Activated CD4-positive, alpha-beta T cell treated with anti-CD3 and anti-CD28 coated beads for 48 hours (primary cell): ENCODE results near the gene GSTT2.

Source experiments
- DNase-seq: peaks from one replicate; pipeline ENCODE4 v3.0.0-alpha.2; 2020

Gene GSTT2

DNA sequence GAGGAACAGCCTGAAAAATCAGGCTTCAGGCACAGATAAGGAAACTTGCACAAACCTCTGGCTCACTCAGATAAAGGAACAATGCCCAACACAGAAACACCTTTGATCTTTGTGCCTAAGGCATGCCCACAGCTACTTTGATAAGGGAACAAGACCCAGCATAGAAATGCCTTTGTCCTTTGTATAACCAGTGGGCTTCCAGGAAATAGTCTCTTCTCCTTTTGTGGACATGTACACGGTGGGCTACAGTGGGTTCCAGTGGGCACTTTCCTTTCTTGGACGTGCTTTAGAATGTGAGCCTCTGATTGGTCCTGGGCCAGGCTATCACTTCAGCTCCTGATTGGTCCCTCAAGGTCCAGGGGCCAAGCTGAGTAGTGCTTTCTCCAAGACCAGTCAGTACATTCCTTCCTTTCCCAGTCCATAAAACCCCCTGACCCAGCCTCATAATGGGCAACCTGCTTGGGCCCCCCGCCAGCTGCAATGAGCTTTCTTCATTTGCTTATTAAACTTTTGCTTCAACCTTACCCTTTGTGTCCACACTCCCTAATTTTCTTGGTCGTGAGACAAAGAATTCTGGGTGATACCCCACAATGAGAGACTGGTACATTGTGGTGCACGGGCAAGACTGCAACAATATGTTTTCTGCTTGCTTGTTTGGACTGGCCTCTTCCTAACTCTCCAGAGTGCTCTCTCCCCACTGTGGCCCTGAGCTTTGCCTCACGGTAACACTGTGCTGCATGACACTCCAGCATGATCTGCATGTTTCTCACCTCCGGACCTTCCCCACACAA, 29.5 kb downstream of the GSTT2 start:
- no peak for DNase-seq

DNA sequence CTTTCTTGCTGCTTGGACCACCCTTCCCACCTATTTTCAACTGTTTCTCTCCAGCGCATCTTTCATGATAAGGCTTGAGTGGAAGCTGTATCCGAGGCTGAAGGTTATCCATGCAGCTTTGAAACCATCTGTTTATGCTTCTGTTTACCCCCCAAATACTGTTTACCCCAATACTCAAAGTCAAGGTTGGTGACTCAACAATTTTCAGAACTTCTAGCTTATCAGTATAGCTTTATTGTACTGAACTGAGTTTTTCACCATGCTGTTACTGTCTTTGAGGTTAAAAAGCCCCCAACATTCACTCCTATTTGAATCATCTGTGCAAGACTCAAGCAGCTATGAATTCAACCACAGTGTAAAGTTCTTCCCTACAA, 30.1 kb downstream of the GSTT2 start:
- no peak for DNase-seq

DNA sequence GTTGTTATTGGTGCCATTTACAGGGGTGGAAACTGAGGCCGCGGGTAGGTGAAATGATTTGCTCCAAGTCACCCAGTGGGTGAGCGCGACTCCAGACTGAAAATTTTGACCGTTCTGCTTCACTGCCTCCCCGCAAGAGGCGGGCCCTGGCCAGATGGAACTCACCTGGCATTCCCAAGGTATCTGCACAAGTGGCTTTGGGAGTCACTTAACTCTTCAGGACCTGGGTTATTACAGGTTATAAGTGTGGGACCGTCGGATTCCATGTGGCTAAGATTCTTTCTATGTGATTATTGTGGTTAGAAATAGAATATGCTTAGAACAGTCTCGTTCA, 31.8 kb downstream of the GSTT2 start:
- DNase-seq, result no peak

DNA sequence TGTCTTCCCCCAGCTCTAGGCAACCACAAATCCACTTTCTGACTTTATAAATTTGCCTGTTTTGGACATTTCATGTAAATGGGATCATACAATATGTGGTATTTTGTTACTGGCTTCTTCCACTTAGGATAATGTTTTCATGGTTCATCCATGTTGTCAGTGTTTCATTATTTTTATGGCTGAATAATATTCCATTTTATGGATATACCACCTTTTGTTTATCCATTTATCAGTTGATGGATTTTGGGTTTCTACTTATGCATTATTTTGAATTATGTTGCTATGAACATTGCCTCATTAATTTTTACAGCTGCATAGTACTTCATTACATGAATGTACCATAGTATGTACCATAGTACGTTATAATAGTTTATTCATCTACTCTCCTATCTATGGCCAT, 36.2 kb downstream of the GSTT2 start:
- DNase-seq, result no peak

DNA sequence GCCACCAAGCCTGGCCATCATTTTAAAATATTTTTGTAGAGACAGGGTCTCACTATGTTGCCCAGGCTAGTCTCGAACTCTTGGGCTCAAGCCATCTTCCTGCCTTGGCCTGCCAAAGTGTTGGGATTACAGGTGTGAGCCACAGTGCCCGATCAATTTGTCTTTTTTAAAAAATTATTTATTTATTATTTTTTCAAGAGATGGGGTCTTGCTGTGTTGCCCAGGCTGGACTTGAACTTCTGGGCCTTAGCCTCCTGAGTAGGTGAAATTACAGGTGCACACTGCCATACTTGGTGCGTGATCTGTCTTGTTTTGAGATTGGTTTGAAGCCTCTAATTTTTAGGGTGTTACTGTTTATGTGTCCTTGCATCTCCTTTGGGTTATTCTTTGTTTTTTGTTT, 41.4 kb downstream of the GSTT2 start:
- DNase-seq, result no peak

GRCh38 chr22:24023204-24023789, 43.4 kb downstream of the GSTT2 start:
- no peak for DNase-seq

DNA sequence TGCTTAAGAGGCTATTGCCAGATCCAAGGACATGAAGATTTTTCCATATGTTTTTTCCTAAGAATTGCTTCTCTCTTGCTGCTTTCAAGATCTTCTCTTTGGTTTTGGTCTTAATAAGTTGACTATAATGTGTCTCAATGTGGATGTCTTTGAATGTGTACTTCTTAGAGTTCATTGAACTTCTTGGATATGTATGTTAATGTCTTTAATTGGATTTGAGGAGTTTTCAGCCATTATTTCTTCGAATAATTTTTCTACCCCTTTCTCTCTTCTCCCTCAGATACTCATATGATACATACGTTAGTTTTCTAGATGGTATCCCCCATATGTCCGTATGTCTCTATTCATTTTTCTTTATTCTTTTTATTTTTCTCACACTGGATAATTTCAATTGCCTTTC, 44.4 kb downstream of the GSTT2 start:
- no peak for DNase-seq

- no peak for DNase-seq
Measured at GRCh38 chr22:24025475-24025874, 45.5 kb downstream of the GSTT2 start.

GRCh38 chr22:24026056-24026455, 46.1 kb downstream of the GSTT2 start:
- DNase-seq, result no peak

- no peak for DNase-seq
Measured at GRCh38 chr22:24026733-24027132, 46.8 kb downstream of the GSTT2 start.

- DNase-seq, result no peak
Measured at GRCh38 chr22:24027389-24027975, 47.5 kb downstream of the GSTT2 start.

- DNase-seq, result no peak
Measured at GRCh38 chr22:24027991-24028390, 48.1 kb downstream of the GSTT2 start.

- DNase-seq, result no peak
Measured at GRCh38 chr22:24028533-24028932, 48.6 kb downstream of the GSTT2 start.

- no peak for DNase-seq
Measured at GRCh38 chr22:24029304-24029703, 49.4 kb downstream of the GSTT2 start.

- DNase-seq, result no peak
Measured at GRCh38 chr22:24030186-24030702, 50.3 kb downstream of the GSTT2 start.
